ENCODE data around the gene P4HA1. TPM values are rescaled to one million over a fixed set of nuclear protein-coding genes. Genes with fewer than 3 reads are reported as not detected.
A peak's percentile ranks its signal among the peaks of the same experiment; 100 is the strongest.

P4HA1 gene
- total and polyA plus RNA-seq, 9 of the 15 experiments (the other 6 are each of a cell fraction or from before 2014, with no cell fraction given): 20.2 to 177 (median 28.6) TPM

- TF ChIP-seq, protein P1, sequence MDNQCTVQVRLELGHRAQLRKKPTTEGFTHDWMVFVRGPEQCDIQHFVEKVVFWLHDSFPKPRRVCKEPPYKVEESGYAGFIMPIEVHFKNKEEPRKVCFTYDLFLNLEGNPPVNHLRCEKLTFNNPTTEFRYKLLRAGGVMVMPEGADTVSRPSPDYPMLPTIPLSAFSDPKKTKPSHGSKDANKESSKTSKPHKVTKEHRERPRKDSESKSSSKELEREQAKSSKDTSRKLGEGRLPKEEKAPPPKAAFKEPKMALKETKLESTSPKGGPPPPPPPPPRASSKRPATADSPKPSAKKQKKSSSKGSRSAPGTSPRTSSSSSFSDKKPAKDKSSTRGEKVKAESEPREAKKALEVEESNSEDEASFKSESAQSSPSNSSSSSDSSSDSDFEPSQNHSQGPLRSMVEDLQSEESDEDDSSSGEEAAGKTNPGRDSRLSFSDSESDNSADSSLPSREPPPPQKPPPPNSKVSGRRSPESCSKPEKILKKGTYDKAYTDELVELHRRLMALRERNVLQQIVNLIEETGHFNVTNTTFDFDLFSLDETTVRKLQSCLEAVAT (IDR thresholded peaks at IDR 0.05): peak; percentile 28 to 71; a peak in 3 of 4 replicates
- TF ChIP-seq NCOA6 (IDR thresholded peaks at IDR 0.05): no peak
- peak; percentile 25; the same call in 1 of the 2 replicates for TF ChIP-seq NFRKB (IDR thresholded peaks at IDR 0.05; ENCODE audit: low read depth)
- TF ChIP-seq GTF2F1 (IDR thresholded peaks at IDR 0.05; ENCODE audit: low read depth, low read length): no peak
- no peak for TF ChIP-seq ZNF318 (IDR thresholded peaks at IDR 0.05; ENCODE audit: borderline replicate concordance in 1 of 2, low read depth in 1 of 2)
- TF ChIP-seq THRAP3 (IDR thresholded peaks at IDR 0.05; ENCODE audit: borderline replicate concordance): 0 out of 2 replicates have a peak, but pooled peaks have one; percentile 51
- peak; percentile 67; the same call in 1 of the 2 replicates for TF ChIP-seq ZNF589 (CRISPR knock-in tag; IDR thresholded peaks at IDR 0.05; ENCODE audit: low read depth)
- no peak for TF ChIP-seq ZNF695 (CRISPR knock-in tag; IDR thresholded peaks at IDR 0.05)
- no peak for TF ChIP-seq FOXA3 (CRISPR knock-in tag; conservative IDR thresholded peaks at IDR 0.05 in 1 of 2, IDR thresholded peaks at IDR 0.05 in 1 of 2)
- no peak for TF ChIP-seq NELFE (IDR thresholded peaks at IDR 0.05; ENCODE audit: insufficient read depth, insufficient read length)
- TF ChIP-seq KLF16 (IDR thresholded peaks at IDR 0.05): no peak
- TF ChIP-seq SIN3B (IDR thresholded peaks at IDR 0.05; ENCODE audit: low read depth): no peak
- no peak for TF ChIP-seq CBX8 (IDR thresholded peaks at IDR 0.05; ENCODE audit: borderline replicate concordance, extremely low read depth, low read depth, low read length, poor library complexity, severe bottlenecking)
- no peak for TF ChIP-seq HNRNPUL1 (IDR thresholded peaks at IDR 0.05; ENCODE audit: low read length)
- no peak for TF ChIP-seq ZBTB7A (IDR thresholded peaks at IDR 0.05; ENCODE audit: borderline replicate concordance, control insufficient read depth, low read depth, low read length)
These were observed 1.1 kb downstream of the P4HA1 start (continued) for GRCh38 chr10:73095481-73096021.
